ENCODE data around the gene NFX1. TPM values are rescaled to one million over a fixed set of nuclear protein-coding genes. Genes with fewer than 3 reads are reported as not detected.

Gene NFX1
- polyA plus RNA-seq, 1 donor (not counting 4 experiments of a cell fraction or from before 2014, with no cell fraction given): 28.1 TPM

- no peak overlapping the region for H3K4me3 ChIP-seq (ENCODE audit: control insufficient read depth in 2 of 3, extremely low read depth in 1 of 3, insufficient read depth in 2 of 3, low read depth in 1 of 3, low read length in 3 of 3)
- H3K79me2 ChIP-seq (ENCODE audit: control insufficient read depth, insufficient read depth, low read length): no peaks in the 10 kb centered on the region
- H3K36me3 ChIP-seq (ENCODE audit: control insufficient read depth in 2 of 2, extremely low read depth in 1 of 2, insufficient read depth in 2 of 2, low read length in 2 of 2): peaks cover 27 to 49% of the 10 kb centered on the region in 2 experiments
- DNase-seq (ENCODE audit: low read depth, low spot score) (no peak), FAIRE-seq (peak; percentile 58)
- H3K9ac ChIP-seq (ENCODE audit: control insufficient read depth, extremely low read depth, insufficient read depth, low read length): no peak overlapping the region
- H3K27me3 ChIP-seq (ENCODE audit: control insufficient read depth, extremely low read depth, insufficient read depth, low read length): no peaks in the 10 kb centered on the region
- H4K20me1 ChIP-seq (ENCODE audit: control insufficient read depth, extremely low read depth, insufficient read depth, low read length): no peaks in the 10 kb centered on the region
- H2AFZ ChIP-seq (ENCODE audit: control insufficient read depth, low read length): no peak overlapping the region
- no peak overlapping the region for H3K4me2 ChIP-seq (ENCODE audit: control insufficient read depth, extremely low read depth, insufficient read depth, low read depth, low read length)
- H3K27ac ChIP-seq (ENCODE audit: control insufficient read depth, insufficient read depth, low read length): no peak overlapping the region
- peaks cover 20% of the 10 kb centered on the region for H3K4me1 ChIP-seq (ENCODE audit: control insufficient read depth, extremely low read depth, insufficient read depth, low read length)
- dilution Hi-C loops (cut with MboI; ENCODE audit: extremely low pct_ligation_motif_present, low sequenced_read_pairs): no loop called here
- H3K9me3 ChIP-seq (ENCODE audit: control insufficient read depth, low read depth, low read length): no peaks in the 10 kb centered on the region
- H3K9me1 ChIP-seq (ENCODE audit: control insufficient read depth, extremely low read depth, insufficient read depth, low read length): peaks cover 2% of the 10 kb centered on the region
- TF ChIP-seq EZH2 (IDR thresholded peaks at IDR 0.05; ENCODE audit: low read length) (no peak), CTCF (optimal IDR thresholded peaks at IDR 0.05 in 1 of 3, IDR thresholded peaks at IDR 0.05 in 1 of 3, conservative IDR thresholded peaks at IDR 0.05 in 1 of 3; ENCODE audit: extremely low read depth in 1 of 3, insufficient read depth in 2 of 3, low read length in 3 of 3) (no peak)
Measured at GRCh38 chr9:33318781-33319180, 28.5 kb downstream of the NFX1 start.

GRCh38 chr9:33320230-33320567, 29.9 kb downstream of the NFX1 start:
- Histone ChIP-seq H3K79me2 (ENCODE audit: control insufficient read depth, insufficient read depth, low read length) (no peaks in the 10 kb centered on the region), H3K27ac (ENCODE audit: control insufficient read depth, insufficient read depth, low read length) (peak overlapping the region; percentile 75), H3K9ac (ENCODE audit: control insufficient read depth, extremely low read depth, insufficient read depth, low read length) (peak overlapping the region; percentile 34), H3K9me3 (ENCODE audit: control insufficient read depth, low read depth, low read length) (no peaks in the 10 kb centered on the region), H3K4me1 (ENCODE audit: control insufficient read depth, extremely low read depth, insufficient read depth, low read length) (peaks cover 20% of the 10 kb centered on the region), H3K4me2 (ENCODE audit: control insufficient read depth, extremely low read depth, insufficient read depth, low read depth, low read length) (peak overlapping the region; percentile 64), H3K27me3 (ENCODE audit: control insufficient read depth, extremely low read depth, insufficient read depth, low read length) (no peaks in the 10 kb centered on the region), H3K36me3 (ENCODE audit: control insufficient read depth in 2 of 2, extremely low read depth in 1 of 2, insufficient read depth in 2 of 2, low read length in 2 of 2) (peaks cover 24 to 43% of the 10 kb centered on the region in 2 experiments), H4K20me1 (ENCODE audit: control insufficient read depth, extremely low read depth, insufficient read depth, low read length) (no peaks in the 10 kb centered on the region), H3K9me1 (ENCODE audit: control insufficient read depth, extremely low read depth, insufficient read depth, low read length) (peaks cover 2% of the 10 kb centered on the region), H3K4me3 (ENCODE audit: control insufficient read depth in 2 of 3, extremely low read depth in 1 of 3, insufficient read depth in 2 of 3, low read depth in 1 of 3, low read length in 3 of 3) (no peak overlapping the region), H2AFZ (ENCODE audit: control insufficient read depth, low read length) (no peak overlapping the region)
- no peak for TF ChIP-seq CTCF (optimal IDR thresholded peaks at IDR 0.05 in 1 of 3, IDR thresholded peaks at IDR 0.05 in 1 of 3, conservative IDR thresholded peaks at IDR 0.05 in 1 of 3; ENCODE audit: extremely low read depth in 1 of 3, insufficient read depth in 2 of 3, low read length in 3 of 3)
- TF ChIP-seq EZH2 (IDR thresholded peaks at IDR 0.05; ENCODE audit: low read length): no peak
- DNase-seq (ENCODE audit: low read depth, low spot score): no peak
- FAIRE-seq: no peak
- dilution Hi-C loops (cut with MboI; ENCODE audit: extremely low pct_ligation_motif_present, low sequenced_read_pairs): no loop called here

Measured in keratinocyte (primary cell).